ENCODE data around the gene TRIM68.

TRIM68 gene

DNA sequence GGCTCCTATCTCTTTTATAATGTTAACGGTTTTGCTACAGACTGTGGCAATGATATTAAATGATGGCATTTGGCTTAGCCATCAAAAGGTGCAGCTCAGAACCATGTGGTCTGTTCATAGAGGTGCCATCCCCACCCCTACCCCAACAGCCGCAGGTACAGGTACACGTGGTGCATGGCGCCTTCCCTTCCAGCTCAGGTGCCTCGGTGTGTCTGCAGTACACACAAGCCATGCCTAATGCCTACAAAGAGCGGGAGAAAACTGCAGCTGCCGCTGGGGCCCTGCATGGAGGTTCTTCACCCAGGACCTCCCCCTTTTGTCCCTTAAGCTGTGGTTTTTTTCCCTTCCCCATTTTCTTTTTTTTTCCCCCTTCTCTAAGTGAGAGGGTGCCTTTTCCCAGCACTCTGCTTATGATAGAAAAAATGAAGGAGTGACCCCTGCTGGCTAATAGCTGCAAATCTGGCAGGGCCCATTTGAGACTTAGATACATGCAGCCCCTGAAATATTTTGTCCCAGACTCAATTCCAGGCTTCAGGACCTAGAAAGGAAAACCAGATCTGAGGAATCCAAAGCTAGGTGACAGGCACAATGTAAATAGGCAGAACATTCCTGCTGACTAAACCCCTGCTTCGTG lies 56.6 kb downstream of the TRIM68 start:
- Mint-ChIP-seq H3K4me1 (no peaks in the 10 kb centered on the region), H3K36me3 (ENCODE audit: low read depth) (no peaks in the 10 kb centered on the region), H3K27ac (no peak overlapping the region), H3K9me3 (peaks cover 6% of the 10 kb centered on the region), H3K4me3 (no peak overlapping the region), H3K27me3 (ENCODE audit: low read depth) (peaks cover 6% of the 10 kb centered on the region)
- TF ChIP-seq, protein P1, sequence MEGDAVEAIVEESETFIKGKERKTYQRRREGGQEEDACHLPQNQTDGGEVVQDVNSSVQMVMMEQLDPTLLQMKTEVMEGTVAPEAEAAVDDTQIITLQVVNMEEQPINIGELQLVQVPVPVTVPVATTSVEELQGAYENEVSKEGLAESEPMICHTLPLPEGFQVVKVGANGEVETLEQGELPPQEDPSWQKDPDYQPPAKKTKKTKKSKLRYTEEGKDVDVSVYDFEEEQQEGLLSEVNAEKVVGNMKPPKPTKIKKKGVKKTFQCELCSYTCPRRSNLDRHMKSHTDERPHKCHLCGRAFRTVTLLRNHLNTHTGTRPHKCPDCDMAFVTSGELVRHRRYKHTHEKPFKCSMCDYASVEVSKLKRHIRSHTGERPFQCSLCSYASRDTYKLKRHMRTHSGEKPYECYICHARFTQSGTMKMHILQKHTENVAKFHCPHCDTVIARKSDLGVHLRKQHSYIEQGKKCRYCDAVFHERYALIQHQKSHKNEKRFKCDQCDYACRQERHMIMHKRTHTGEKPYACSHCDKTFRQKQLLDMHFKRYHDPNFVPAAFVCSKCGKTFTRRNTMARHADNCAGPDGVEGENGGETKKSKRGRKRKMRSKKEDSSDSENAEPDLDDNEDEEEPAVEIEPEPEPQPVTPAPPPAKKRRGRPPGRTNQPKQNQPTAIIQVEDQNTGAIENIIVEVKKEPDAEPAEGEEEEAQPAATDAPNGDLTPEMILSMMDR (IDR thresholded peaks at IDR 0.05; ENCODE audit: unreplicated experiment in 3 of 3): no peak
